GM13976 (cell line): ENCODE results near the gene FKBP1A.
"Not testable (repeated sequence)": the region's sequence is repeated elsewhere in the genome, so short reads cannot be mapped to it uniquely, and the experiment has no call there.

Experiments used
- DNase-seq: peaks from one replicate; pipeline ENCODE4 v3.0.0; 2012; ENCODE audit warnings: low spot score
- in situ Hi-C: fragments of 300-500 bp; cut with MboI; formaldehyde crosslinking; loops from one replicate; pipeline ENCODE4 v1.12.0; 2022; ENCODE audit warnings: low sequenced_read_pairs, mixed read lengths, inconsistent platforms; ENCODE audit not compliant: unreplicated experiment
- TF ChIP-seq, protein P1 (sequence below): IDR thresholded peaks from 2 replicates; pipeline ENCODE4 v1.5.1; 2012; ENCODE audit warnings: borderline replicate concordance, mild to moderate bottlenecking; ENCODE audit not compliant: insufficient read depth; ENCODE audit errors: extremely low read depth, missing control alignments, control extremely low read depth

FKBP1A gene

DNA sequence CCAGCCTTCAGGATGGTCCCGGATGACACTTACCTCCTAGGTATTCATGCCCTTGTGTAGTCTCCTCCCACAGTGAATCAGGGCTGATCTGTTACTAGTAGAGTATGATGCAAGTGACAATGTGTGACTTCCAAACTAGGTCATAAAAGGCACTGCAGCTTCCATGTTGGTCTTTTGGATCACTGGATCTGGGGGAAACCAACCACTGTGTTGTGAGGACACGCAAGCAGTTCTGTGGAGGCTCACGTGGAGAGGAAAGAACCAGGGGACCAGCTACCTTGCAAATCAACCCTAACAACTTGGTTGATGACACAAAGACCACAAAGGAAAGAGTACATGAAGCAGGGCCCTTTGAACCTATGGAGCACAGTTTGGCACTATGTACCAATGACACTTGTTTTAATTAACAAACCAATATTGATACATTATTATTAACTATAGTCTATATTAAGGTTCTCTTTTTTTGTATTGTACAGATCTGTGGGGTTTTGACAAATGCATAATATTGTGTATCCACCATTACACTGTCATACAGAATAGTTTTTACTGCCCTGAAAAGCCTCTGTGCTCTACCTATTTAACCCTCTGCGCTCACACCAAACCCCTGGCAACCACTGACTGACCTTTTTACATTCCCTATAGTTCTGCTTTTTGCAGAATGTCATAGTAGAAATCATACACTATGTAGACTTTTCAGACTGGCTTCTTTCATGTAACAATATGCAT lies 47.7 kb downstream of the FKBP1A start:
- no peak for DNase-seq
- in situ Hi-C loops: no loop called here
- TF ChIP-seq, protein P1, sequence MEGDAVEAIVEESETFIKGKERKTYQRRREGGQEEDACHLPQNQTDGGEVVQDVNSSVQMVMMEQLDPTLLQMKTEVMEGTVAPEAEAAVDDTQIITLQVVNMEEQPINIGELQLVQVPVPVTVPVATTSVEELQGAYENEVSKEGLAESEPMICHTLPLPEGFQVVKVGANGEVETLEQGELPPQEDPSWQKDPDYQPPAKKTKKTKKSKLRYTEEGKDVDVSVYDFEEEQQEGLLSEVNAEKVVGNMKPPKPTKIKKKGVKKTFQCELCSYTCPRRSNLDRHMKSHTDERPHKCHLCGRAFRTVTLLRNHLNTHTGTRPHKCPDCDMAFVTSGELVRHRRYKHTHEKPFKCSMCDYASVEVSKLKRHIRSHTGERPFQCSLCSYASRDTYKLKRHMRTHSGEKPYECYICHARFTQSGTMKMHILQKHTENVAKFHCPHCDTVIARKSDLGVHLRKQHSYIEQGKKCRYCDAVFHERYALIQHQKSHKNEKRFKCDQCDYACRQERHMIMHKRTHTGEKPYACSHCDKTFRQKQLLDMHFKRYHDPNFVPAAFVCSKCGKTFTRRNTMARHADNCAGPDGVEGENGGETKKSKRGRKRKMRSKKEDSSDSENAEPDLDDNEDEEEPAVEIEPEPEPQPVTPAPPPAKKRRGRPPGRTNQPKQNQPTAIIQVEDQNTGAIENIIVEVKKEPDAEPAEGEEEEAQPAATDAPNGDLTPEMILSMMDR: no peak

DNA sequence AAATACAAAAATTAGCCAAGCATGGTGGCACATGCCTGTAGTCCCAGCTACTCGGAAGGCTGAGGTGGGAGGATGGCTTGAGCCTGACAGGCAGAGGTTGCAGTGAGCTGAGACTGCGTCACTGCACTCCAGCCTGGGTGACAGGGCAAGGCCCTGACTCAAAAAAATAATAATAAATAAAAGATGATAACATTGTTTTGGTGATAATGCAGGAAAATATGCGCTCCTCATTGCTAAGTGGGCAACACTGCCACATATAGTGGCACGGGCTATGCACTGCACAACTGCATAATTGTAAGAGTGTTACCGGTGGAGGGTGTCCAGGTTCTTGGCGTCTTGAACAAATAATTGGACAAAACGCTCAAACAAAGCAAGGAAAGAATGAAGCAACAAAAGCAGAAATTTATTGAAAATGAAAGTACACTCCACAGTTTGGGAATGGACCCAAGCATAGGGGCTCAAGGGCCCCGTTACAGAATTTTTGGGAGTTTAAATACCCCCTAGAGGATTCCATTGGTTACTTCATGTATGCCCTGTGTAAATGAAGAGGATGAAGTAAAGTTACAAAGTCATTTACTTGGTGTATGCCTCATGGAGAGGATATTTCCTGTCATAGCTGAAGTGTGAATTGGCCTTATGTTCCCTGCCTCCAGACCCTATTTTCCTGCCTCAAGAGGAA lies 49.3 kb downstream of the FKBP1A start:
- in situ Hi-C loops, DNase-seq: not testable (repeated sequence)

DNA sequence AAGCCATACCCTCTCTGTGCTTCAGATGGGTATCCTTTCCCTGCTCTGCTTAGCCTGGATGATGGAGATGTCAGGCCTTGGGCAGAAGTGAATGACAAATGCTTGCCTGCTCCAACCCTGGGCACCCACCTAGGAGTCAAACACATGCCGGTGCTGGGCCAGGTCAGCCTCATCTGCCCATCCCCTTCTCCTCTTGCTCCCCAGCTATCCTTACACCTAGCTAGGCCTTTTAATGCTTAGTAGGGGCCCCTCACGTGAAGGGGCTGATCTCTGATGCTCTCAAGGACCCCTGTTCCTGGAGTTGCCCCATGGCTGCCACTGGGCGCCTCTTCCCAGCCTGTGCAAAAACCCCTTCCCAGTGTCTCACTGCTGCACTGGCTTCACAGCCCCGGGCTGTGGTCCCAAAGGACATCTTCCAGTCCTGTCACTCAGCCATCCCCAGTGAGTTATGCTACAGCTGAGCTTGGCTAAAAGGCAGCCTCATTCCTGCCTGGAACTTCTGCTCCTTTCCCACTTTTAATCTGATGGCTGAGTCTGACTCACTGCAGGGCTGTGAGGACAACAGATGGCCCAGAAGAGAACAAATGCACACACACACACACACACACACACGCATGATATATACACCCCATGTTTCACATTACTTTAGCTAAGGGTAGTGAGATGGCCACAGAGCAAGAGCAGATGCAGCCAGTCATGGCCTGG lies 51.1 kb downstream of the FKBP1A start:
- TF ChIP-seq, protein P1: no peak
- no peak for DNase-seq
- in situ Hi-C loops: no loop called here

DNA sequence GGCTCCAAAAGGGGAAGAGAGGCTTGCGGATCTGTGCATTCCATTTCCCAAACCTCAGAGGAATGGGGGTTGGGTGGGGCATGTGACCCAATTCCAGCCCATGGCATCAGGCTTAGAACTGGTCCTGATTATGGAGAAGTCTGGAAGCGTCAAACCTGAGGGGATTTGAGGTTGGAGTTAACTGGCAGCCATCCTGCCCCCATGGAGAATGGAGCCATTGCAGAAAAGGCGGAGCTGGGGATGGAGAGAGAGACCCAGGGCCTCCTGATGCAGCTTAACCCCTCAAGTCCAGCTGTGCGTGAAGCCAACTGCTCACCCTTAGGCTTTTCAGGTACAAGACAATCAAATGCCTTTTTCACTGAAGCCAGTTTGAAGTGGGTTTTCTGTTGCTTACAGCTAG lies 54.1 kb downstream of the FKBP1A start:
- in situ Hi-C loops: no loop called here
- TF ChIP-seq, protein P1: no peak
- DNase-seq: no peak

DNA sequence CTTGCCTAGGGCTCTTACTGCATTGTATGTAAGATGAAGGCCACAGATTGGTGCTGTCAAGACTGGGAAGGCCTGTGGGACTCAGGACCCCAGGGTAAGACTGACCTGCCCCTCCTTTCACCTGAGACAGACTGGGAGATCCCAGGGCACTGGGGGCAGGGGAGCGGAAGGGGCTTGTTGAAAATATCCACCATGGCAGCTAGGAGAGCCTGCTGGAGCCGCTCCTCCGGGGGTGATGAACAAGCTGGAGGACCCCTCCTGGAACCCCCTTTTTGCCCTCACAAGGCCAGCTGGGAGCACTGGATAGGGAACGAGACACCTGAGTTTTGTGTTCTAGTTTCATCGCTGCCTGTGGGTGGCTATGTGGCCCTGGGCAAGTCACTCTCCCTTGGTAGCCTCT lies 54.8 kb downstream of the FKBP1A start:
- TF ChIP-seq, protein P1: no peak
- DNase-seq: no peak
- in situ Hi-C loops: no loop called here

DNA sequence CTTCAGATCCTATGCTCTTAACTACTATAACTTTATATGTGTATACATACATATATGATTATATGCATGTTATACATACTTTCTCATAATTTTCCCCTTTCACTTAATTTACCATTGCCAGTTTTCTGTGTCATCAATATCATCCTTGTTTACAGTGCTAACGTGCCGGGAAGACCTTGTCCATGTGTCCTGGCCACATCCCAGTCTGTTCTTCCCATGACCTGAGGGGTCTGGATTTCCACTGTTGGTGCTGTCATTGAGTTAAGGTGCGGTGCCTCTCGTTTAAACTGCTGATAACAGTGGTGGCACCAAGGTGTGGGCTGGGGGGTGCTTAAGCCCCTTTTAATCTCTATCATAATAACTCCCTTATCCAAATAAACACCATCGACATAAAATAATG lies 55.4 kb downstream of the FKBP1A start:
- DNase-seq: no peak
- in situ Hi-C loops: no loop called here
- TF ChIP-seq, protein P1: no peak
